Activated CD4-positive, alpha-beta T cell treated with anti-CD3 and anti-CD28 coated beads, Interleukin-2, amount 50 U/mL, for 4 hours (primary cell): Measurements from ENCODE around the gene ADCY1.

Experiments used
- DNase-seq, 2 experiments: peaks; one replicate each; pipeline ENCODE4 v3.0.0-alpha.2; 2020

ADCY1 gene

GRCh38 chr7:45679516-45679915, 105.3 kb downstream of the ADCY1 start:
- DNase-seq, result no peak

- no peak for DNase-seq
Measured at GRCh38 chr7:45680776-45681175, 106.6 kb downstream of the ADCY1 start.

- no peak for DNase-seq
Measured at GRCh38 chr7:45681596-45682357, 107.6 kb downstream of the ADCY1 start.

- no peak for DNase-seq
Measured at GRCh38 chr7:45682358-45682735, 108.2 kb downstream of the ADCY1 start.

GRCh38 chr7:45682836-45683555, 108.8 kb downstream of the ADCY1 start:
- no peak for DNase-seq

- no peak for DNase-seq
Measured at GRCh38 chr7:45683556-45684148, 109.5 kb downstream of the ADCY1 start.

GRCh38 chr7:45684910-45685618, 110.9 kb downstream of the ADCY1 start:
- DNase-seq, result no peak

- DNase-seq, result no peak
Measured at GRCh38 chr7:45685619-45686240, 111.6 kb downstream of the ADCY1 start.

GRCh38 chr7:45686441-45687184, 112.4 kb downstream of the ADCY1 start:
- no peak for DNase-seq

GRCh38 chr7:45687185-45687560, 113.0 kb downstream of the ADCY1 start:
- DNase-seq, result no peak

- DNase-seq, result no peak
Measured at GRCh38 chr7:45687721-45688120, 113.6 kb downstream of the ADCY1 start.

- no peak for DNase-seq
Measured at GRCh38 chr7:45688382-45688781, 114.2 kb downstream of the ADCY1 start.

GRCh38 chr7:45689011-45689796, 115.0 kb downstream of the ADCY1 start:
- no peak for DNase-seq

GRCh38 chr7:45689797-45690761, 115.9 kb downstream of the ADCY1 start:
- DNase-seq, result no peak

GRCh38 chr7:45690762-45691150, 116.6 kb downstream of the ADCY1 start:
- no peak for DNase-seq

- DNase-seq, result no peak
Measured at GRCh38 chr7:45691155-45691656, 117.0 kb downstream of the ADCY1 start.

GRCh38 chr7:45692031-45692430, 117.9 kb downstream of the ADCY1 start:
- no peak for DNase-seq

GRCh38 chr7:45695249-45695995, 121.3 kb downstream of the ADCY1 start:
- no peak for DNase-seq

GRCh38 chr7:45696476-45696875, 122.3 kb downstream of the ADCY1 start:
- DNase-seq, result no peak
